CD1c-positive myeloid dendritic cell (primary cell): ENCODE measurements around the gene NKX2-4.

ENCODE experiments used
- DNase-seq: peaks from one replicate; pipeline ENCODE4 v3.0.0-alpha.2; 2016; ENCODE audit errors: extremely low spot score

Gene NKX2-4

GRCh38 chr20:21360705-21361104 is 36.6 kb downstream of the NKX2-4 start:
- no peak for DNase-seq

GRCh38 chr20:21358737-21359136 is 38.6 kb downstream of the NKX2-4 start:
- no peak for DNase-seq

GRCh38 chr20:21357844-21358243 is 39.5 kb downstream of the NKX2-4 start:
- DNase-seq, result peak; percentile 13

GRCh38 chr20:21356386-21356785 is 40.9 kb downstream of the NKX2-4 start:
- DNase-seq, result no peak

GRCh38 chr20:21355981-21356380 is 41.3 kb downstream of the NKX2-4 start:
- no peak for DNase-seq

- no peak for DNase-seq
These were observed 44.1 kb downstream of the NKX2-4 start for GRCh38 chr20:21353236-21353635.

GRCh38 chr20:21352703-21353102 is 44.6 kb downstream of the NKX2-4 start:
- DNase-seq, result no peak
